HK-2 (cell line): Measurements from ENCODE around the gene RPEL1.

Experiments used
- DNase-seq: peaks from one replicate; pipeline ENCODE4 v3.0.0-alpha.2; 2018; ENCODE audit not compliant: unreplicated experiment

Gene RPEL1

GRCh38 chr10:103280506-103280905 lies 34.8 kb downstream of the RPEL1 start:
- no peak for DNase-seq

- no peak for DNase-seq
Observed at GRCh38 chr10:103281753-103282152, 36.1 kb downstream of the RPEL1 start.

- DNase-seq: no peak
Observed at GRCh38 chr10:103282961-103283360, 37.3 kb downstream of the RPEL1 start.

GRCh38 chr10:103284170-103284569 lies 38.5 kb downstream of the RPEL1 start:
- DNase-seq: no peak

- DNase-seq: no peak
Observed at GRCh38 chr10:103287992-103288391, 42.3 kb downstream of the RPEL1 start.

- DNase-seq: no peak
Observed at GRCh38 chr10:103291588-103291987, 45.9 kb downstream of the RPEL1 start.

GRCh38 chr10:103295374-103296015 lies 49.8 kb downstream of the RPEL1 start:
- no peak for DNase-seq
